ENCODE measurements around the gene KCNMA1.

The KCNMA1 gene

GRCh38 chr10:77482072-77482471, 155.5 kb downstream of the KCNMA1 start:
- DNase-seq (ENCODE audit: low read depth, low spot score): no peak
- no peaks in the 10 kb centered on the region for H3K4me1 ChIP-seq (ENCODE audit: insufficient read depth, insufficient read length)
- H3K9ac ChIP-seq (ENCODE audit: insufficient read length, low read depth): no peak overlapping the region
- TF ChIP-seq ZNF274 (IDR thresholded peaks at IDR 0.05; ENCODE audit: low read depth, low read length) (no peak), YY1 (IDR thresholded peaks at IDR 0.05; ENCODE audit: insufficient read depth, insufficient read length) (no peak), SUZ12 (IDR thresholded peaks at IDR 0.05; ENCODE audit: extremely low read depth, insufficient read depth, insufficient read length) (no peak)
- H3K9me3 ChIP-seq (ENCODE audit: insufficient read depth, low read length): no peaks in the 10 kb centered on the region
- H3K27me3 ChIP-seq (ENCODE audit: insufficient read depth, insufficient read length): no peaks in the 10 kb centered on the region
- no peaks in the 10 kb centered on the region for H3K36me3 ChIP-seq (ENCODE audit: insufficient read depth, insufficient read length, low read length)
- H3K4me3 ChIP-seq (ENCODE audit: insufficient read length, low read depth): no peak overlapping the region

GRCh38 chr10:77479586-77479985, 158.0 kb downstream of the KCNMA1 start:
- Histone ChIP-seq H3K27me3 (ENCODE audit: insufficient read depth, insufficient read length) (no peaks in the 10 kb centered on the region), H3K9me3 (ENCODE audit: insufficient read depth, low read length) (no peaks in the 10 kb centered on the region), H3K9ac (ENCODE audit: insufficient read length, low read depth) (no peak overlapping the region), H3K4me3 (ENCODE audit: insufficient read length, low read depth) (no peak overlapping the region), H3K4me1 (ENCODE audit: insufficient read depth, insufficient read length) (no peaks in the 10 kb centered on the region), H3K36me3 (ENCODE audit: insufficient read depth, insufficient read length, low read length) (no peaks in the 10 kb centered on the region)
- no peak for DNase-seq (ENCODE audit: low read depth, low spot score)
- TF ChIP-seq YY1 (IDR thresholded peaks at IDR 0.05; ENCODE audit: insufficient read depth, insufficient read length): no peak
- TF ChIP-seq SUZ12 (IDR thresholded peaks at IDR 0.05; ENCODE audit: extremely low read depth, insufficient read depth, insufficient read length): no peak
- TF ChIP-seq ZNF274 (IDR thresholded peaks at IDR 0.05; ENCODE audit: low read depth, low read length): no peak

GRCh38 chr10:77478962-77479359, 158.6 kb downstream of the KCNMA1 start:
- TF ChIP-seq SUZ12 (IDR thresholded peaks at IDR 0.05; ENCODE audit: extremely low read depth, insufficient read depth, insufficient read length): no peak
- no peak for TF ChIP-seq ZNF274 (IDR thresholded peaks at IDR 0.05; ENCODE audit: low read depth, low read length)
- no peak for TF ChIP-seq YY1 (IDR thresholded peaks at IDR 0.05; ENCODE audit: insufficient read depth, insufficient read length)
- no peak for DNase-seq (ENCODE audit: low read depth, low spot score)
- no peak overlapping the region for H3K4me3 ChIP-seq (ENCODE audit: insufficient read length, low read depth)
- H3K36me3 ChIP-seq (ENCODE audit: insufficient read depth, insufficient read length, low read length): no peaks in the 10 kb centered on the region
- no peaks in the 10 kb centered on the region for H3K9me3 ChIP-seq (ENCODE audit: insufficient read depth, low read length)
- H3K4me1 ChIP-seq (ENCODE audit: insufficient read depth, insufficient read length): no peaks in the 10 kb centered on the region
- no peak overlapping the region for H3K9ac ChIP-seq (ENCODE audit: insufficient read length, low read depth)
- no peaks in the 10 kb centered on the region for H3K27me3 ChIP-seq (ENCODE audit: insufficient read depth, insufficient read length)

DNA sequence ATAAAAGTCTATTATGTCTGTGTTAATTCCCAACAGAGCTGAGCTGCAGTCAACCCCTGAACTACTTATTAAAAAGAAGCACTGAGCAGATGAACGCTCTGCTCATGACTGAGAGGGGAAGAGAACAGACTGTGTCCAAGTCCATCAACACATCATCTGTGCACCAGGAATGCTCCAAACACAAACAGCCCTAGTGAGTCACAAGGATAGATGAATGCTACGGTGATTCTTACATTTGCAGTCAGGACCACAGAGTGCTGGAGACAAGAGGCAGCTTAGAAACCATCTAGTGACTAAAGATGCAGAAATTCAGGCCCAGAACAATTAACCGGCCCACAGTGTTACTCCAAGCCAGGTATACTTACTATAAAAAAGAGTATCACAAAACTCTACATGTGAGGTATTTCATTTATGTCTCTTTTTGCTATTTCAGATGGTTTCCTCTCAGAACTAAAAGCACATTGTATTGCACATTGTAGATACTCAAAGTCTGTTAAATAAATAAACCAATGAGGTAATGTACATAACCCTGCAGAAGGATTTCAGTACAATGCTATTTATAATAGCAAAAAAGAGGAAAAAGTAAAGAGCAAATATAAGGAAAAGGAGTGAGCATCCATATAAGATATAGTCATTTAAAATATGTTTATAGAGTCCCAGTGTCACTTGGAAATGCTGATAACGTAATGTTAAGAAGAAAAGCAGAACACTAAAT, 159.2 kb downstream of the KCNMA1 start:
- no peaks in the 10 kb centered on the region for H3K4me1 ChIP-seq (ENCODE audit: insufficient read depth, insufficient read length)
- no peaks in the 10 kb centered on the region for H3K27me3 ChIP-seq (ENCODE audit: insufficient read depth, insufficient read length)
- H3K9ac ChIP-seq (ENCODE audit: insufficient read length, low read depth): no peak overlapping the region
- no peak for DNase-seq (ENCODE audit: low read depth, low spot score)
- no peaks in the 10 kb centered on the region for H3K36me3 ChIP-seq (ENCODE audit: insufficient read depth, insufficient read length, low read length)
- no peak for TF ChIP-seq YY1 (IDR thresholded peaks at IDR 0.05; ENCODE audit: insufficient read depth, insufficient read length)
- TF ChIP-seq SUZ12 (IDR thresholded peaks at IDR 0.05; ENCODE audit: extremely low read depth, insufficient read depth, insufficient read length): no peak
- no peak for TF ChIP-seq ZNF274 (IDR thresholded peaks at IDR 0.05; ENCODE audit: low read depth, low read length)
- H3K4me3 ChIP-seq (ENCODE audit: insufficient read length, low read depth): no peak overlapping the region
- H3K9me3 ChIP-seq (ENCODE audit: insufficient read depth, low read length): no peaks in the 10 kb centered on the region

DNA sequence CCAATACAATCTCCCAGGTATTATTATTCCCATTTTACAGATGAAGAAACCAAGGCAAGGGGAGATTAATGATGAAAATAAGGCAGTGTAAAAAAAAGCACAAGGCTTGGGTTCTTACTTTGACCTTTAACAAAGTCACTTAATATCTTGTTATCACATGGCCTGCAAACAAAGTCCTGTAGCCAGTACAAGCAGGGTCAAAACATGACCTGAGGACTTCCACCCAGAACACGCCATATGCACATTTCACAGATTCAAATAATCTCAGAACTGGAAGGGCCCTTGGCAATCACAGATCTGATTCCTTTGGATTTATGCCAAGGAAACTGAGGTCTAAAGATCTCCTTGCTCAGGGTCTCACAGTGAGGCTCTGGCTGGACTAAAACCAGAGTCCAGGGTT, 162.1 kb downstream of the KCNMA1 start:
- no peak for DNase-seq (ENCODE audit: low read depth, low spot score)
- no peaks in the 10 kb centered on the region for H3K9me3 ChIP-seq (ENCODE audit: insufficient read depth, low read length)
- H3K9ac ChIP-seq (ENCODE audit: insufficient read length, low read depth): no peak overlapping the region
- H3K27me3 ChIP-seq (ENCODE audit: insufficient read depth, insufficient read length): no peaks in the 10 kb centered on the region
- H3K36me3 ChIP-seq (ENCODE audit: insufficient read depth, insufficient read length, low read length): no peaks in the 10 kb centered on the region
- H3K4me3 ChIP-seq (ENCODE audit: insufficient read length, low read depth): no peak overlapping the region
- no peak for TF ChIP-seq ZNF274 (IDR thresholded peaks at IDR 0.05; ENCODE audit: low read depth, low read length)
- TF ChIP-seq SUZ12 (IDR thresholded peaks at IDR 0.05; ENCODE audit: extremely low read depth, insufficient read depth, insufficient read length): no peak
- TF ChIP-seq YY1 (IDR thresholded peaks at IDR 0.05; ENCODE audit: insufficient read depth, insufficient read length): no peak
- no peaks in the 10 kb centered on the region for H3K4me1 ChIP-seq (ENCODE audit: insufficient read depth, insufficient read length)

- no peak overlapping the region for H3K9ac ChIP-seq (ENCODE audit: insufficient read length, low read depth)
- DNase-seq (ENCODE audit: low read depth, low spot score): no peak
- H3K27me3 ChIP-seq (ENCODE audit: insufficient read depth, insufficient read length): no peaks in the 10 kb centered on the region
- no peaks in the 10 kb centered on the region for H3K9me3 ChIP-seq (ENCODE audit: insufficient read depth, low read length)
- no peaks in the 10 kb centered on the region for H3K4me1 ChIP-seq (ENCODE audit: insufficient read depth, insufficient read length)
- no peak for TF ChIP-seq YY1 (IDR thresholded peaks at IDR 0.05; ENCODE audit: insufficient read depth, insufficient read length)
- TF ChIP-seq SUZ12 (IDR thresholded peaks at IDR 0.05; ENCODE audit: extremely low read depth, insufficient read depth, insufficient read length): no peak
- no peak for TF ChIP-seq ZNF274 (IDR thresholded peaks at IDR 0.05; ENCODE audit: low read depth, low read length)
- no peak overlapping the region for H3K4me3 ChIP-seq (ENCODE audit: insufficient read length, low read depth)
- H3K36me3 ChIP-seq (ENCODE audit: insufficient read depth, insufficient read length, low read length): no peaks in the 10 kb centered on the region
Observed at GRCh38 chr10:77474939-77475338, 162.7 kb downstream of the KCNMA1 start.

DNA sequence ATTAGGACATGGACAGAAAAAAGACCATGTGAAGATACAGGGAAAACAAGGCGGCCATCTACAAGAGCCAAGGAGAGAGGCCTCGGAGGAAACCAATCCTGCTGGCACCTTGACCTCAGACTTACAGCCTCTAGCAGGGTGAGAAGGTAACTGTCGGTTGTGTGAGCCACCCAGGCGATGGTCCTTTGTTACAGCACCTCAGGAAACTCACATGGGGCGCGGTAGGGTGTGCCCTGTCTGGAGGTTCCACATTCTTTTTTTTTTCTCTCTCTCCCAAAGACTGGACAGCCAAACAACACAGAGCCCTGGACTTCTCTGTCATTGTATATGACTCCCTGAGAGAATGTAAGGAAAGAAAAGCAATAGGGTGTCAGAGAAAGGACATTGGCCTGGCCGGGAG, 163.2 kb downstream of the KCNMA1 start:
- no peak overlapping the region for H3K9ac ChIP-seq (ENCODE audit: insufficient read length, low read depth)
- H3K27me3 ChIP-seq (ENCODE audit: insufficient read depth, insufficient read length): no peaks in the 10 kb centered on the region
- no peaks in the 10 kb centered on the region for H3K9me3 ChIP-seq (ENCODE audit: insufficient read depth, low read length)
- no peak for TF ChIP-seq YY1 (IDR thresholded peaks at IDR 0.05; ENCODE audit: insufficient read depth, insufficient read length)
- TF ChIP-seq ZNF274 (IDR thresholded peaks at IDR 0.05; ENCODE audit: low read depth, low read length): no peak
- TF ChIP-seq SUZ12 (IDR thresholded peaks at IDR 0.05; ENCODE audit: extremely low read depth, insufficient read depth, insufficient read length): no peak
- no peaks in the 10 kb centered on the region for H3K36me3 ChIP-seq (ENCODE audit: insufficient read depth, insufficient read length, low read length)
- DNase-seq (ENCODE audit: low read depth, low spot score): no peak
- no peak overlapping the region for H3K4me3 ChIP-seq (ENCODE audit: insufficient read length, low read depth)
- no peaks in the 10 kb centered on the region for H3K4me1 ChIP-seq (ENCODE audit: insufficient read depth, insufficient read length)

Data from NT2/D1 (cell line).